ENCODE measurements around the gene HOXC5. TPM values are rescaled to one million over a fixed set of nuclear protein-coding genes. Genes with fewer than 3 reads are reported as not detected.
A peak's percentile ranks its signal among the peaks of the same experiment; 100 is the strongest.

Gene HOXC5
- total RNA-seq, 1 donor from 2014 or later, result not detected

- ATAC-seq (ENCODE audit: poor library complexity), result no peak
- no peak for DNase-seq
- intact Hi-C loops (cut with DNase I), result no loop called here
Measured at GRCh38 chr12:53994264-53995001, 38.4 kb upstream of the HOXC5 start.

GRCh38 chr12:53995002-53995377, 37.9 kb upstream of the HOXC5 start:
- DNase-seq, result no peak
- ATAC-seq (ENCODE audit: poor library complexity), result peak; percentile 16
- intact Hi-C loops (cut with DNase I), result no loop called here

GRCh38 chr12:53995378-53996239, 37.2 kb upstream of the HOXC5 start:
- ATAC-seq (ENCODE audit: poor library complexity) (peak; percentile 58), DNase-seq (no peak)
- intact Hi-C loops (cut with DNase I), result no loop called here

- intact Hi-C loops (cut with DNase I), result no loop called here
- DNase-seq, result no peak
- ATAC-seq (ENCODE audit: poor library complexity), result no peak
Measured at GRCh38 chr12:53996240-53997203, 36.3 kb upstream of the HOXC5 start.

- ATAC-seq (ENCODE audit: poor library complexity) (no peak), DNase-seq (no peak)
- intact Hi-C loops (cut with DNase I), result no loop called here
Measured at GRCh38 chr12:53997204-53998109, 35.4 kb upstream of the HOXC5 start.

GRCh38 chr12:53998110-53998899, 34.5 kb upstream of the HOXC5 start:
- intact Hi-C loops (cut with DNase I), result no loop called here
- ATAC-seq (ENCODE audit: poor library complexity), result no peak
- DNase-seq, result no peak

- ATAC-seq (ENCODE audit: poor library complexity) (no peak), DNase-seq (no peak)
- intact Hi-C loops (cut with DNase I), result no loop called here
Measured at GRCh38 chr12:53998900-53999236, 34.0 kb upstream of the HOXC5 start.

- ATAC-seq (ENCODE audit: poor library complexity), result no peak
- intact Hi-C loops (cut with DNase I), result no loop called here
- DNase-seq, result no peak
Measured at GRCh38 chr12:53999559-54000115, 33.2 kb upstream of the HOXC5 start.

GRCh38 chr12:54000116-54001114, 32.4 kb upstream of the HOXC5 start, which contains the start of gene HOXC9:
Gene HOXC9 (plus strand): TSS chr12:54000161. CDS start chr12:54000189, 28 bp downstream.
- DNase-seq (no peak), ATAC-seq (ENCODE audit: poor library complexity) (no peak)
- intact Hi-C loops (cut with DNase I), result no loop called here

GRCh38 chr12:54001283-54002187, 31.3 kb upstream of the HOXC5 start:
- intact Hi-C loops (cut with DNase I), result no loop called here
- DNase-seq (no peak), ATAC-seq (ENCODE audit: poor library complexity) (no peak)

- no peak for ATAC-seq (ENCODE audit: poor library complexity)
- intact Hi-C loops (cut with DNase I), result no loop called here
- DNase-seq, result no peak
Measured at GRCh38 chr12:54002278-54002914, 30.5 kb upstream of the HOXC5 start.

GRCh38 chr12:54002915-54003389, 29.9 kb upstream of the HOXC5 start:
- intact Hi-C loops (cut with DNase I), result no loop called here
- no peak for DNase-seq

GRCh38 chr12:54003625-54004024, 29.2 kb upstream of the HOXC5 start:
- DNase-seq (no peak), ATAC-seq (ENCODE audit: poor library complexity) (no peak)
- intact Hi-C loops (cut with DNase I), result no loop called here

More at GRCh38 chr12:54002915-54003389, 29.9 kb upstream of the HOXC5 start:
- no peak for ATAC-seq (ENCODE audit: poor library complexity)

Measured in Right ventricle myocardium superior (tissue), 1 donor.